Right lobe of liver (tissue), 6 donors: Measurements from ENCODE around the gene TMEM33. TPM values are rescaled to one million over a fixed set of nuclear protein-coding genes. Genes with fewer than 3 reads are reported as not detected.

Experiments
- ATAC-seq, 4 donors: fragments of 200-7000 bp; cut with Tn5 transposase; one replicate each; pipeline ENCODE4 v1.9.1; 2020; ENCODE audit warnings: mild to moderate bottlenecking in 4 of 4, moderate library complexity in 4 of 4
- DNase-seq, 3 donors: peaks; one replicate each; pipeline ENCODE4 v3.0.0-alpha.2; 2020
- H3K27ac ChIP-seq, 3 donors: fragments of 200-600 bp; one replicate each; pipeline ENCODE4 v1.8.0; 2022
- H3K27me3 ChIP-seq, 2 donors: fragments of 200-600 bp; one replicate each; pipeline ENCODE4 v1.8.0; 2022
- H3K36me3 ChIP-seq, 4 donors: fragments of 200-600 bp; sonication (generic) in 1 of 4; one replicate each; pipeline versions ENCODE4 v1.5.1 to v1.8.0; 2017 to 2022; ENCODE audit warnings: control low read depth in 1 of 4
- H3K4me1 ChIP-seq, 4 donors: fragments of 200-600 bp; sonication (generic) in 1 of 4; one replicate each; pipeline versions ENCODE4 v1.5.1 to v1.8.0; 2017 to 2022; ENCODE audit warnings: control low read depth in 1 of 4
- H3K4me3 ChIP-seq, 3 donors: fragments of 200-600 bp; one replicate each; pipeline ENCODE4 v1.8.0; 2022
- H3K9me3 ChIP-seq, 4 donors: fragments of 200-600 bp; sonication (generic) in 1 of 4; one replicate each; pipeline versions ENCODE4 v1.5.1 to v1.8.0; 2017 to 2022; ENCODE audit warnings: control low read depth in 1 of 4
- POLR2A ChIP-seq: fragments of 450-650 bp; IDR thresholded peaks from one replicate; pipeline ENCODE4 v1.6.1; 2017; ENCODE audit warnings: antibody characterized with exemption, mild to moderate bottlenecking
- WGBS: methylation state at CpG from one replicate; pipeline ENCODE4 v1.1.6; 2018; ENCODE audit warnings: low coverage, low lambda C conversion rate; ENCODE audit not compliant: insufficient coverage; ENCODE audit errors: missing lambda C conversion rate; 5-methylcytosine and 5-hydroxymethylcytosine counted together
- intact Hi-C, 2 donors: fragments of 100-400 bp; cut with DNase I; formaldehyde crosslinking; loops; one replicate each; pipeline versions ENCODE4 v1.11.2 to v1.14.1; 2022
- total RNA-seq, 6 experiments: library from RNA; depleted of rRNA in 2 of 6; stranded (reverse); fragments of >200 nt in 2 of 6; fragmentation: NEBNext Ultra II Directional in 3 of 6; extraction: Animal tissue kit (Norgen Biotek cat#: 25700) in 3 of 6; gene quantifications; one replicate each; pipeline versions ENCODE4 v1.1.0 to v1.2.4, GENCODE V29; 2016 to 2023
- TF ChIP-seq, protein P1 (sequence below), 4 donors: fragments of 200-600 bp in 3 of 4; fragments of 450-650 bp in 1 of 4; IDR thresholded peaks; one replicate each; pipeline versions ENCODE4 v1.5.1 to v1.8.0; 2016 to 2022; ENCODE audit warnings: antibody characterized with exemption in 4 of 4, mild to moderate bottlenecking in 2 of 4
- donor health status: DM: no; HTN: yes; CAD: no.
- donor health status: DM: no; HTN: no; CAD: no.
- donor health status: DM: no; HTN: no; CAD: no.
- donor health status: DM: no; HTN: yes; CAD: no.
- donor health status: DM: no; HTN: yes; CAD: no.

TMEM33 gene
- total RNA-seq, 6 experiments from 2014 or later, result 48.9 to 82.7 (median 60.8) TPM

DNA sequence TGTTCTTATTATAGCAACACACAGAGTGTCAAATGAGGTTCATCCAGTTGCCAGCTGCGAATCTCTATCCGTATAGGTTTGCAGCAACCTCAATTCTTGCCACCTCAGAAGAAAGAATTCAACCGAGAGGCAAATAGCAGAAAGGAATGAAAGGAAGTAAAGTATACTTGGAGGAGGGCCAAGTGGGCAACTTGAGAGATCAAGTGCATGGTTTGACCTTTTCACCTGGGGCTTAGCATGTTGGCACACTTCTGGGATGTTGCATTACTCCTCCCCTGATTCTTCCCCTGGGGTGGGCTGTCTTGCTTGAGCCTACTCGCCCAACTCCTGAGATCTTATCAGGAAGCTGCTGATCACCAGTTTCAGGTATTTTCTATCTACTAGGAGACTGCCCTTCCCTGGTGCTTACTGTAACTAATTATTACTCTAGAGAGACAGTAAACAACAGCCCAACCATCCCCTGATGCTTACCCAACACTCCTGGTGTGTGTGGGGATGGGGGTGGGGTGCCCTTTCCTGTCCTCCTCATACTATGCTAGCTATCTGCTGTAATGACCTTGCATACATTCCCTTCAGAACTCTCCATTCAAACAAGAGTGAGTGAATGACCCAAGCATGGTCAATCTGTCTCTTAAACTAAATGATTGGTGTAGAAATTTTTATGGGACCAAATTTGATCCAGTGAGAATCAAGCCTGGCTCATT, 7.3 kb upstream of the TMEM33 start:
- H3K9me3 ChIP-seq, result no peaks in the 10 kb centered on the region
- no peaks in the 10 kb centered on the region for H3K36me3 ChIP-seq
- TF ChIP-seq, protein P1, sequence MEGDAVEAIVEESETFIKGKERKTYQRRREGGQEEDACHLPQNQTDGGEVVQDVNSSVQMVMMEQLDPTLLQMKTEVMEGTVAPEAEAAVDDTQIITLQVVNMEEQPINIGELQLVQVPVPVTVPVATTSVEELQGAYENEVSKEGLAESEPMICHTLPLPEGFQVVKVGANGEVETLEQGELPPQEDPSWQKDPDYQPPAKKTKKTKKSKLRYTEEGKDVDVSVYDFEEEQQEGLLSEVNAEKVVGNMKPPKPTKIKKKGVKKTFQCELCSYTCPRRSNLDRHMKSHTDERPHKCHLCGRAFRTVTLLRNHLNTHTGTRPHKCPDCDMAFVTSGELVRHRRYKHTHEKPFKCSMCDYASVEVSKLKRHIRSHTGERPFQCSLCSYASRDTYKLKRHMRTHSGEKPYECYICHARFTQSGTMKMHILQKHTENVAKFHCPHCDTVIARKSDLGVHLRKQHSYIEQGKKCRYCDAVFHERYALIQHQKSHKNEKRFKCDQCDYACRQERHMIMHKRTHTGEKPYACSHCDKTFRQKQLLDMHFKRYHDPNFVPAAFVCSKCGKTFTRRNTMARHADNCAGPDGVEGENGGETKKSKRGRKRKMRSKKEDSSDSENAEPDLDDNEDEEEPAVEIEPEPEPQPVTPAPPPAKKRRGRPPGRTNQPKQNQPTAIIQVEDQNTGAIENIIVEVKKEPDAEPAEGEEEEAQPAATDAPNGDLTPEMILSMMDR (IDR thresholded peaks at IDR 0.05), result no peak
- TF ChIP-seq POLR2A, result no peak
- no peak for ATAC-seq
- no peaks in the 10 kb centered on the region for H3K27me3 ChIP-seq
- 87% methylated on average over 4 of the region's 4 CpGs for WGBS
- H3K27ac ChIP-seq, result no peak overlapping the region
- H3K4me3 ChIP-seq, result no peak overlapping the region
- DNase-seq, result no peak
- intact Hi-C loops, result no loop called here
- no peaks in the 10 kb centered on the region for H3K4me1 ChIP-seq

DNA sequence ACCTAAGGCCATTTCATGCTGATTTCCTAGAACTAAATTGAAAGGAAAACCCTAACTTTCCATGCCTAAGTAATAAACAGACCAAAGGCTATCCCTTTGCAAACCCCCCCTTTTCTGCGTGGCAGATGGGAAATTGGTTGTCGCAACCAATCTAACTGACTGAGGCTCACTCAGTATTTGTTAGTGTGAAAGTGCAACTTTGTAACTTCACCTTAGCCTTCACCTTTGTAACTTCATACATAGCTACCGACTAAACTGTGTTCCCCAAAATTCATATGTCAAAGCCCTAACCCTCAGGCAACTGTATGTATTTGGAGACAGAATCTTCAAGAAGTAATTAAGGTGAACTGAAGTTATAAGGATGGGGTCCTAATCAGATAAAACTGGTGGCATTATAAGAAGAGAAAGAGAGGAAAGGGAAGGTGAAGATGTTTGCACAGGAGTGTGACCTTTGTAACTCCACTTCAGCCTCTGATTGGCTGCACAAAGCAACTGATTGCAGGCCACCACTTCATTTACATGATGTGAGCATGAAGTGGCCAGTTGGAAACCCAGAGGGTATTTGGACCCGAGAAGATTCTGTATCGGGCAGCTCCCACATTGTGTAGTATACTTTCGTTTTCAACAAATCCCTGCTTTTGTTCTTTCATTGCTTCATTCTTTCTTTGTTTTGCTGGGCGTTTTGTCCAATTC, 4.9 kb upstream of the TMEM33 start:
- DNase-seq (no peak), ATAC-seq (no peak)
- Histone ChIP-seq H3K36me3 (no peaks in the 10 kb centered on the region), H3K4me3 (no peak overlapping the region), H3K4me1 (no peaks in the 10 kb centered on the region), H3K27ac (no peak overlapping the region), H3K9me3 (no peaks in the 10 kb centered on the region), H3K27me3 (no peaks in the 10 kb centered on the region)
- no peak for TF ChIP-seq POLR2A
- TF ChIP-seq, protein P1 (IDR thresholded peaks at IDR 0.05), result no peak
- 77% methylated on average over 4 of the region's 7 CpGs for WGBS
- intact Hi-C loops, result no loop called here

DNA sequence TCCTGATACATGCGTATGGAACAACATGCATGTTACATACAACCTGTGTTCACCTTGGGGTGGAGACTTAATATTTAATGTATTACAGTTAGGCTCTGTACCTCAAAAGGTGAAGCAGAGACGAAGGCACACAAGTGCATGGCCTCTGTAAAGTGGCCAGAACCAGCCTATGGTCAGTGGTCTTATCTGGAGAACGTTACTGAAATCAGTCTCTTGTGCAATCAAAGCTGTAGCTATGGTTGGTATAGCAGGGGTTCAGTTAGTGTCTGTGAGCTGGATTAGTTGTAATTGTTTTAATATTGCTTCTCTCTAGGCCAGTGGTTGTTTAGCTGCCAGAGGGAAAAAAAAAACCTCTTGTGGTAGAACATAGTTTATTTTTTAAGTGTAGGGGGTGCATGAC, 2.2 kb upstream of the TMEM33 start:
- no peaks in the 10 kb centered on the region for H3K36me3 ChIP-seq
- no peak for ATAC-seq
- 66% methylated on average over 3 of the region's 3 CpGs for WGBS
- no peaks in the 10 kb centered on the region for H3K27me3 ChIP-seq
- no peaks in the 10 kb centered on the region for H3K9me3 ChIP-seq
- no peak for DNase-seq
- no peak overlapping the region for H3K4me3 ChIP-seq
- H3K27ac ChIP-seq, result no peak overlapping the region
- intact Hi-C loops, result no loop called here
- H3K4me1 ChIP-seq, result peaks cover 0 to 17% (median 5%) of the 10 kb centered on the region in 4 donors
- TF ChIP-seq, protein P1 (IDR thresholded peaks at IDR 0.05), result no peak
- TF ChIP-seq POLR2A, result no peak

DNA sequence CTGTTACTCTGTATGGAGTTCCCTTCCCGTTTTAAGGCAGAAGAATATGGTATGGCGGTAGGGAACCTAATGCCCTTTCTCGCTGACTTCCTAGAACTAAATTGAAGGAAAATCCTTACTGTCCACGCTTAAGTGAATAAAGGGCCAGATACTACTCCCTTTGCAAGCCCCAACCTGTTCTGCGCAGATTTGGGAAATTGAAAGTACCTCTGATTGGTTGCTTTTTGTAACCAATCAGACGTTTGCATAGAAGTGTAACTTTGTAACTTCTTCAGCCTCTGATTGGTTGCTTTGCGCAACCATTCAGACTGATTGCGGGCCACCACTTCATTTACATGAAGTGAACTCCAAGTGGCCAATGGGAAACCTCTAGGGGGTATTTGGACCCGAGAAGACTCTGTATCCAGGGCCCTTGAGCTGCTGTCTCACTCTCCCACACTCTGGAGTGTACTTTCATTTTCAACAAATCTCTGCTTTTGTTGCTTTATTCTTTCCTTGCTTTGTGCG, 1.2 kb upstream of the TMEM33 start:
- intact Hi-C loops, result no loop called here
- ATAC-seq, result peak; percentile 63 to 77 (median 73)
- no peaks in the 10 kb centered on the region for H3K9me3 ChIP-seq
- TF ChIP-seq POLR2A, result peak; percentile 55
- TF ChIP-seq, protein P1 (IDR thresholded peaks at IDR 0.05), result no peak
- no peaks in the 10 kb centered on the region for H3K27me3 ChIP-seq
- DNase-seq, result peak; percentile 39 to 84 (median 66)
- H3K4me3 ChIP-seq, result peak overlapping the region; percentile 84 to 93 (median 91)
- no peaks in the 10 kb centered on the region for H3K36me3 ChIP-seq
- H3K4me1 ChIP-seq, result peaks cover 0 to 24% (median 5%) of the 10 kb centered on the region in 4 donors
- H3K27ac ChIP-seq, result peak overlapping the region; percentile 77 to 91 (median 90)
- WGBS, result 26% methylated on average over 10 of the region's 10 CpGs
